Measurements from ENCODE around the gene TNIP1.

The TNIP1 gene

GRCh38 chr5:151075698-151076331, 5.0 kb downstream of the TNIP1 start:
- TF ChIP-seq JUND (IDR thresholded peaks at IDR 0.05; ENCODE audit: low read depth): no peak
- peak; percentile 78 to 97 for DNase-seq (ENCODE audit: low read depth in 1 of 2, low spot score in 1 of 2)
- in situ Hi-C loops (cut with HindIII; ENCODE audit: low pct_unique_long_range_greater_than_20kb, low sequenced_read_pairs): no loop called here

GRCh38 chr5:151074557-151074956, 6.3 kb downstream of the TNIP1 start:
- DNase-seq (ENCODE audit: low read depth in 1 of 2, low spot score in 1 of 2): no peak
- no peak for TF ChIP-seq JUND (IDR thresholded peaks at IDR 0.05; ENCODE audit: low read depth)
- in situ Hi-C loops (cut with HindIII; ENCODE audit: low pct_unique_long_range_greater_than_20kb, low sequenced_read_pairs): no loop called here

GRCh38 chr5:151073280-151073679, 7.6 kb downstream of the TNIP1 start:
- DNase-seq (ENCODE audit: low read depth in 1 of 2, low spot score in 1 of 2): no peak
- in situ Hi-C loops (cut with HindIII; ENCODE audit: low pct_unique_long_range_greater_than_20kb, low sequenced_read_pairs): no loop called here
- no peak for TF ChIP-seq JUND (IDR thresholded peaks at IDR 0.05; ENCODE audit: low read depth)

GRCh38 chr5:151072630-151073025, 8.2 kb downstream of the TNIP1 start:
- in situ Hi-C loops (cut with HindIII; ENCODE audit: low pct_unique_long_range_greater_than_20kb, low sequenced_read_pairs): no loop called here
- no peak for TF ChIP-seq JUND (IDR thresholded peaks at IDR 0.05; ENCODE audit: low read depth)
- peak in 1 of 2 experiments; percentile 79 for DNase-seq (ENCODE audit: low read depth in 1 of 2, low spot score in 1 of 2)

- no peak for TF ChIP-seq JUND (IDR thresholded peaks at IDR 0.05; ENCODE audit: low read depth)
- DNase-seq (ENCODE audit: low read depth in 1 of 2, low spot score in 1 of 2): no peak
- in situ Hi-C loops (cut with HindIII; ENCODE audit: low pct_unique_long_range_greater_than_20kb, low sequenced_read_pairs): no loop called here
Measured at GRCh38 chr5:151071848-151072629, 8.8 kb downstream of the TNIP1 start.

GRCh38 chr5:151071021-151071420, 9.8 kb downstream of the TNIP1 start:
- no peak for TF ChIP-seq JUND (IDR thresholded peaks at IDR 0.05; ENCODE audit: low read depth)
- in situ Hi-C loops (cut with HindIII; ENCODE audit: low pct_unique_long_range_greater_than_20kb, low sequenced_read_pairs): no loop called here
- DNase-seq (ENCODE audit: low read depth in 1 of 2, low spot score in 1 of 2): no peak

- TF ChIP-seq JUND (IDR thresholded peaks at IDR 0.05; ENCODE audit: low read depth): no peak
- no peak for DNase-seq (ENCODE audit: low read depth in 1 of 2, low spot score in 1 of 2)
- in situ Hi-C loops (cut with HindIII; ENCODE audit: low pct_unique_long_range_greater_than_20kb, low sequenced_read_pairs): no loop called here
Measured at GRCh38 chr5:151070449-151070848, 10.4 kb downstream of the TNIP1 start.

GRCh38 chr5:151068433-151069197, 12.2 kb downstream of the TNIP1 start:
- TF ChIP-seq JUND (IDR thresholded peaks at IDR 0.05; ENCODE audit: low read depth): no peak
- DNase-seq (ENCODE audit: low read depth in 1 of 2, low spot score in 1 of 2): no peak
- in situ Hi-C loops (cut with HindIII; ENCODE audit: low pct_unique_long_range_greater_than_20kb, low sequenced_read_pairs): no loop called here

GRCh38 chr5:151067632-151068432, 13.0 kb downstream of the TNIP1 start:
- in situ Hi-C loops (cut with HindIII; ENCODE audit: low pct_unique_long_range_greater_than_20kb, low sequenced_read_pairs): no loop called here
- DNase-seq (ENCODE audit: low read depth in 1 of 2, low spot score in 1 of 2): no peak
- TF ChIP-seq JUND (IDR thresholded peaks at IDR 0.05; ENCODE audit: low read depth): no peak

GRCh38 chr5:151066920-151067319, 13.9 kb downstream of the TNIP1 start:
- in situ Hi-C loops (cut with HindIII; ENCODE audit: low pct_unique_long_range_greater_than_20kb, low sequenced_read_pairs): no loop called here
- no peak for DNase-seq (ENCODE audit: low read depth in 1 of 2, low spot score in 1 of 2)
- TF ChIP-seq JUND (IDR thresholded peaks at IDR 0.05; ENCODE audit: low read depth): no peak

GRCh38 chr5:151065609-151066008, 15.2 kb downstream of the TNIP1 start:
- TF ChIP-seq JUND (IDR thresholded peaks at IDR 0.05; ENCODE audit: low read depth): no peak
- in situ Hi-C loops (cut with HindIII; ENCODE audit: low pct_unique_long_range_greater_than_20kb, low sequenced_read_pairs): no loop called here
- DNase-seq (ENCODE audit: low read depth in 1 of 2, low spot score in 1 of 2): no peak

- no peak for DNase-seq (ENCODE audit: low read depth in 1 of 2, low spot score in 1 of 2)
- TF ChIP-seq JUND (IDR thresholded peaks at IDR 0.05; ENCODE audit: low read depth): no peak
- in situ Hi-C loops (cut with HindIII; ENCODE audit: low pct_unique_long_range_greater_than_20kb, low sequenced_read_pairs): no loop called here
Measured at GRCh38 chr5:151064916-151065499, 15.8 kb downstream of the TNIP1 start.
